K562 (cell line): ENCODE results near the gene SLC4A3. TPM values are rescaled to one million over a fixed set of nuclear protein-coding genes. Genes with fewer than 3 reads are reported as not detected.

Experiments used
- ATAC-seq: fragments of 200-7000 bp; cut with Tn5 transposase; 3 replicates; pipeline ENCODE4 v1.9.1; 2020; ENCODE audit warnings: moderate library complexity
- BruUV-seq: library from RNA; stranded (reverse); fragments of 400-500 nt; replicated peaks from 2 replicates; lab custom pipeline; 2021; lab: Mats Ljungman, UMichigan
- CTCF ChIA-PET: fragments of 300-600 bp; formaldehyde crosslinking; extraction: SDS; loops from one replicate; lab custom pipeline; 2021; ENCODE audit warnings: low intra/inter-chr PET ratio; lab: Yijun Ruan, JAX
- POLR2A ChIA-PET: fragments of 300-600, 350-650 bp; sonication (Branson Sonifier 250); formaldehyde crosslinking; extraction: SDS; loops from one replicate; lab custom pipeline; 2021; ENCODE audit warnings: antibody characterized with exemption, inconsistent platforms; lab: Yijun Ruan, JAX
- DNase-seq, 4 experiments: peaks; one replicate each; pipeline versions ENCODE4 v3.0.0 to v3.0.0-alpha.2; 2011 to 2018; ENCODE audit warnings: low spot score in 3 of 4, mixed read lengths in 3 of 4; ENCODE audit errors: extremely low read depth in 1 of 4
- FAIRE-seq: peaks from 2 replicates; lab custom pipeline; 2011; peaks lifted over from hg19 to GRCh38; lab: Jason Lieb, UNC
- H2AFZ ChIP-seq: 2 replicates; pipeline ENCODE4 v1.6.0; 2011; ENCODE audit warnings: low read depth, low read length, control low read depth, inconsistent platforms
- H3K27ac ChIP-seq: fragments of 200-600 bp; 3 replicates; pipeline ENCODE4 v1.8.0; 2011; ENCODE audit warnings: low read depth, mild to moderate bottlenecking, control low read depth, inconsistent platforms, low read length, moderate library complexity, mixed read lengths; ENCODE audit errors: extremely low read depth
- H3K27me3 ChIP-seq, 2 experiments: fragments of 300-600 bp in 1 of 2; 2 replicates in 1 of 2; 3 replicates in 1 of 2; pipeline versions ENCODE4 v1.6.0 to v1.8.0; 2011; ENCODE audit warnings: inconsistent platforms in 2 of 2, low read length in 2 of 2, mild to moderate bottlenecking in 1 of 2, mixed read lengths in 1 of 2, moderate library complexity in 1 of 2; ENCODE audit not compliant: control insufficient read depth in 2 of 2, insufficient read depth in 2 of 2
- H3K36me3 ChIP-seq: fragments of 300-600 bp; 3 replicates; pipeline ENCODE4 v1.8.0; 2011; ENCODE audit warnings: mild to moderate bottlenecking, low read length, inconsistent platforms; ENCODE audit not compliant: control insufficient read depth, insufficient read depth
- H3K4me1 ChIP-seq, 2 experiments: fragments of 200-600 bp in 1 of 2; replicated peaks in 1 of 2; 2 replicates in 1 of 2; 3 replicates in 1 of 2; pipeline versions ENCODE4 v1.5.1 to v1.8.0; 2011; ENCODE audit warnings: inconsistent platforms in 2 of 2, low read length in 2 of 2, mild to moderate bottlenecking in 1 of 2, mixed read lengths in 1 of 2, moderate library complexity in 1 of 2; ENCODE audit not compliant: control insufficient read depth in 2 of 2, insufficient read depth in 2 of 2
- H3K4me2 ChIP-seq: 2 replicates; pipeline ENCODE4 v1.6.1; 2011; ENCODE audit warnings: low read length, control low read depth, inconsistent platforms, mixed read lengths; ENCODE audit not compliant: insufficient read depth
- H3K4me3 ChIP-seq: fragments of 200-600 bp; sonication (generic), shearing (Covaris generic); 2 replicates; pipeline ENCODE4 v1.5.1; 2016; ENCODE audit warnings: control low read depth, inconsistent platforms
- H3K79me2 ChIP-seq: fragments of 200-600 bp; 3 replicates; pipeline ENCODE4 v1.8.0; 2011; ENCODE audit warnings: low read length, inconsistent platforms; ENCODE audit not compliant: control insufficient read depth, insufficient read depth
- H3K9ac ChIP-seq, 2 experiments: 2 replicates each; pipeline versions ENCODE4 v1.6.0 to v1.6.1; 2011; ENCODE audit warnings: low read depth in 2 of 2, low read length in 2 of 2, control low read depth in 1 of 2, inconsistent platforms in 1 of 2, mild to moderate bottlenecking in 1 of 2, mixed read lengths in 1 of 2; ENCODE audit not compliant: insufficient read depth in 1 of 2
- H3K9me1 ChIP-seq: one replicate; pipeline ENCODE4 v1.6.0; 2011; ENCODE audit warnings: inconsistent platforms, mild to moderate bottlenecking, low read length, moderate library complexity; ENCODE audit not compliant: control insufficient read depth, insufficient read depth
- H3K9me3 ChIP-seq: replicated peaks from 2 replicates; pipeline ENCODE4 v1.5.1; 2011; ENCODE audit warnings: low read depth, low read length, inconsistent platforms; ENCODE audit not compliant: control insufficient read depth, insufficient read depth
- H4K20me1 ChIP-seq: replicated peaks from 2 replicates; pipeline ENCODE4 v1.6.1; 2011; ENCODE audit warnings: low read length, inconsistent platforms, mixed read lengths; ENCODE audit not compliant: control insufficient read depth, insufficient read depth
- AFF1 ChIP-seq, 2 experiments: fragments of 450-650 bp; IDR thresholded peaks; 2 replicates each; pipeline ENCODE4 v1.6.1; 2018; ENCODE audit warnings: mild to moderate bottlenecking in 2 of 2, low read depth in 1 of 2; ENCODE audit not compliant: partially characterized antibody in 2 of 2
- CBX8 ChIP-seq: fragments of 200-600 bp; sonication (generic); IDR thresholded peaks from 2 replicates; pipeline ENCODE4 v1.6.1; 2012; ENCODE audit warnings: borderline replicate concordance, mixed run types, low read depth, mild to moderate bottlenecking, moderate library complexity, mixed read lengths, low read length, control low read depth, inconsistent platforms; ENCODE audit not compliant: poor library complexity, severe bottlenecking; ENCODE audit errors: extremely low read depth
- CSDE1 ChIP-seq, 2 experiments: fragments of 450-650 bp; IDR thresholded peaks; 2 replicates each; pipeline ENCODE4 v1.6.1; 2016; ENCODE audit warnings: mild to moderate bottlenecking in 1 of 2
- JUNB ChIP-seq: fragments of 450-650 bp; formaldehyde crosslinking; conservative IDR thresholded peaks from 2 replicates; pipeline ENCODE4 v1.4.0; 2020; ENCODE audit warnings: mild to moderate bottlenecking
- PKNOX1 ChIP-seq: fragments of 450-650 bp; IDR thresholded peaks from 2 replicates; pipeline ENCODE4 v1.6.1; 2016
- PML ChIP-seq: IDR thresholded peaks from 2 replicates; pipeline ENCODE4 v1.6.1; 2012; ENCODE audit warnings: low read length, inconsistent platforms
- SMARCA4 ChIP-seq: fragments of 450-650 bp; IDR thresholded peaks from 2 replicates; pipeline ENCODE4 v1.6.1; 2016
- ZBTB33 ChIP-seq: sonication (generic); formaldehyde crosslinking; IDR thresholded peaks from 2 replicates; pipeline ENCODE4 v1.8.1; 2023; ENCODE audit warnings: mild to moderate bottlenecking, missing genetic modification reagents
- WGBS: fragments of 100-300 bp; shearing (Covaris generic); methylation state at CpG from one replicate; pipeline ENCODE4 v1.1.6; 2016; ENCODE audit warnings: low coverage, mixed read lengths; ENCODE audit not compliant: insufficient coverage; ENCODE audit errors: missing lambda C conversion rate; 5-methylcytosine and 5-hydroxymethylcytosine counted together
- in situ Hi-C: fragments of 300-500 bp; cut with MboI; formaldehyde crosslinking; loops from 4 replicates; pipeline ENCODE4 v1.15.0; 2018; ENCODE audit warnings: inconsistent platforms, mixed read lengths
- intact Hi-C: fragments of 100-400 bp; cut with micrococcal nuclease; formaldehyde crosslinking; loops from 2 replicates; pipeline ENCODE4 v1.14.2; 2022
- polyA plus RNA-seq, 8 experiments: library from polyadenylated mRNA; depleted of rRNA in 4 of 8; stranded (reverse) in 5 of 8; unstranded in 3 of 8; fragments of >200 nt; fragmentation: Nextera tagmentation in 2 of 8; fragmentation: Illumina TruSeq in 1 of 8; extraction: Ambion mirVana in 2 of 8; extraction: Trizol in 1 of 8; gene quantifications; 2 replicates each; pipeline versions ENCODE4 v1.2.1 to v1.2.3, GENCODE V29; 2011 to 2014; ENCODE audit warnings: inconsistent platforms in 1 of 8, missing spikeins in 1 of 8
- total RNA-seq, 7 experiments: library from RNA; depleted of rRNA in 6 of 7; stranded (reverse); fragments of >200 nt in 6 of 7; fragmentation: Illumina TruSeq in 2 of 7; extraction: Trizol in 2 of 7; gene quantifications; 2 replicates each; pipeline versions ENCODE4 v1.2.1 to v1.2.3, GENCODE V29; 2011 to 2021; ENCODE audit warnings: low replicate concordance in 1 of 7

SLC4A3 gene
- total and polyA plus RNA-seq, 9 of the 15 experiments (the other 6 are each of a cell fraction or from before 2014, with no cell fraction given): 0.04 to 0.31 (median 0.16) TPM; not detected in 5

GRCh38 chr2:219643084-219643473, 15.6 kb downstream of the SLC4A3 start (continued):
- TF ChIP-seq SMARCA4: no peak
- TF ChIP-seq AFF1 (IDR thresholded peaks at IDR 0.05; ENCODE audit: low read depth in 1 of 2, partially characterized antibody in 2 of 2): no peak
- no peak for TF ChIP-seq CBX8

GRCh38 chr2:219643788-219644398, 16.5 kb downstream of the SLC4A3 start:
- no peaks in the 10 kb centered on the region for H3K9me3 ChIP-seq
- intact Hi-C loops (loop anchor here (5.0 kb wide), 1 partner anchor 242 kb away; no protein-coding TSS in a partner anchor), in situ Hi-C loops (loop anchor here (5.0 kb wide), 1 partner anchor 102 kb away; the partner anchor contains the start of genes CHPF and TMEM198)
- no peak for ATAC-seq
- no peak overlapping the region for H3K27ac ChIP-seq
- 79% methylated on average over 12 of the region's 14 CpGs for WGBS
- H3K4me2 ChIP-seq: no peak overlapping the region
- no TSS peak for BruUV-seq
- peak; percentile 91 for TF ChIP-seq PKNOX1
- no peak for TF ChIP-seq JUNB (CRISPR knock-in tag)
- TF ChIP-seq CSDE1 (IDR thresholded peaks at IDR 0.05): no peak
- TF ChIP-seq ZBTB33 (CRISPR knock-in tag): 0 out of 2 replicates have a peak, but pooled peaks have one; percentile 38
- TF ChIP-seq PML: no peak
- FAIRE-seq: no peak
- DNase-seq: peak in 1 of 4 experiments; percentile 7
- H4K20me1 ChIP-seq: no peaks in the 10 kb centered on the region
- no peak overlapping the region for H3K4me3 ChIP-seq
- POLR2A ChIA-PET: interaction anchor here (1.0 kb wide), 1 partner anchor 18 kb away, joined by 4 read pairs; no protein-coding TSS in a partner anchor
- H3K36me3 ChIP-seq: no peaks in the 10 kb centered on the region
- H3K27me3 ChIP-seq: no peaks in the 10 kb centered on the region
- H3K9ac ChIP-seq: no peak overlapping the region
- no peaks in the 10 kb centered on the region for H3K9me1 ChIP-seq
- H2AFZ ChIP-seq: 0 out of 2 replicates have a peak overlapping the region, but pooled peaks have one; percentile 87
- peaks cover 25 to 30% of the 10 kb centered on the region in 2 experiments; a peak in 4 of 5 replicates for H3K4me1 ChIP-seq
- CTCF ChIA-PET: interaction anchor here (4.0 kb wide), 1 partner anchor 101 kb away, joined by 80 read pairs; the partner anchor contains the start of genes CHPF and TMEM198
- no peaks in the 10 kb centered on the region for H3K79me2 ChIP-seq
